GM06990 (cell line): ENCODE results near the gene CMSS1.

ENCODE experiments used
- DNase-seq: peaks from one replicate; pipeline ENCODE4 v3.0.0-alpha.2; 2011; ENCODE audit not compliant: insufficient read length; ENCODE audit errors: extremely low read depth
- H3K27me3 ChIP-seq: replicated peaks from 2 replicates; pipeline ENCODE4 v1.6.0; 2011; ENCODE audit warnings: low read length; ENCODE audit not compliant: control insufficient read depth, insufficient read depth
- H3K36me3 ChIP-seq: 2 replicates; pipeline ENCODE4 v1.5.1; 2011; ENCODE audit warnings: low read length; ENCODE audit not compliant: control insufficient read depth, insufficient read depth
- H3K4me3 ChIP-seq: replicated peaks from 2 replicates; pipeline ENCODE4 v1.5.1; 2011; ENCODE audit warnings: low read depth, mild to moderate bottlenecking, control low read depth, low read length
- CTCF ChIP-seq: IDR thresholded peaks from 2 replicates; pipeline ENCODE4 v1.5.1; 2011; ENCODE audit warnings: low read length, control low read depth, mild to moderate bottlenecking, inconsistent platforms; ENCODE audit not compliant: insufficient read depth, poor library complexity, severe bottlenecking

CMSS1 gene

DNA sequence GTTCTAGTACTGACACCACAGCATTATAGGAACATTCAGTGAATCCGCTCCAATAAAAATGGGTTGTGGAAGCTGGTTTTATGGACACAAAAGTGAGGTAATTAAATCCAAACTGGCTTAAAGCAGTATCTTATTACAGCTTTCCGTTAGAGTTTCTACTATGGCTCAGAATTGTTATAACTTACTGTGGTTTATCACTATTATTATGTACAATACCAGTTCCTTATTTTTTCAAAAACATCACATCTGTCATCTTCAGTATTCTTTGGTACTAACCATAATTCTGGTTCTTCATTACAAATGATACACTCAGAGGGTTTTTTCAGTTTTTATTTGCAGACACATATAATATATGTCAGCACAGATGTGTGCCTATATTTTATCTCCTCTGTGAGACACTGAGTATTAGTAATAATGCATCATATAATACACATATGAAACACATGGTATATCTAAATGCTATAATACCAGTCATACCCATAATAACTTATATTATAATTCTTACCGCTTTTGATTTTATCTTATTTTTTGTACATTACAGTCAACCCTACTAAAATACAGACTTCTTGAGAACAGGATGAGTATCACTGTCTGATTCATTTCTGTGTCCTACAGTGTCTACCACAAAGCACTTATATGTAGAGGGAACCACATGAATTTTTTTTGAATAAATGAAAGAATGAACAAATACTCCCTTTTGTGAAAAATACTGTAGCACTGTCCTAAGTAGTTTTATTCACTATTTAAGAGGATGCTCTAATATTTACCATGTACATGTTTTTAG, 39.0 kb downstream of the CMSS1 start:
- no peak for TF ChIP-seq CTCF
- no peaks in the 10 kb centered on the region for H3K27me3 ChIP-seq
- H3K4me3 ChIP-seq: no peak overlapping the region
- DNase-seq: no peak
- H3K36me3 ChIP-seq: no peaks in the 10 kb centered on the region

GRCh38 chr3:99857278-99857677, 39.6 kb downstream of the CMSS1 start:
- no peak for DNase-seq
- Histone ChIP-seq H3K36me3 (no peaks in the 10 kb centered on the region), H3K4me3 (no peak overlapping the region), H3K27me3 (no peaks in the 10 kb centered on the region)
- TF ChIP-seq CTCF: no peak

- H3K27me3 ChIP-seq: no peaks in the 10 kb centered on the region
- H3K36me3 ChIP-seq: no peaks in the 10 kb centered on the region
- H3K4me3 ChIP-seq: no peak overlapping the region
- no peak for DNase-seq
- no peak for TF ChIP-seq CTCF
These were observed 40.8 kb downstream of the CMSS1 start for GRCh38 chr3:99858469-99858868.

DNA sequence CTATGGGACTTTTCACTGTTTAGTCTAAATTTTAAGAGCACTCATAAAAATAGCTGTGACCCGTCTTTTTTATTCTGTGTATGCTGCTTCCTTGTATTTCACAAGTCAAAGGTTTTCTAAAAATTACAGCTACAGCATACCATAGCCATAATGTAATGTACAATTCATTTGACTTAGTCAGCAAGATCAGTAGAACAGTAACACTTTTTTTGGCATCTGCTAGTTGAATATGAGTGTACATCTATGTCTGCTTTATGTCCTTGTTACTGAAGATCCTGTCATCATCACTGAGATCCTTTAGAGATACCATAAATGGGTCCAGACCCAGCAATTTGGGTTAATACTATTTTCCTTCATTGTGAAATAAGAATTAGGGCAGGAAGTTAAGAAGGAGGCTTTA, 42.2 kb downstream of the CMSS1 start:
- Histone ChIP-seq H3K4me3 (no peak overlapping the region), H3K36me3 (no peaks in the 10 kb centered on the region; the same call in 1 of the 2 replicates), H3K27me3 (no peaks in the 10 kb centered on the region)
- TF ChIP-seq CTCF: no peak
- DNase-seq: no peak

DNA sequence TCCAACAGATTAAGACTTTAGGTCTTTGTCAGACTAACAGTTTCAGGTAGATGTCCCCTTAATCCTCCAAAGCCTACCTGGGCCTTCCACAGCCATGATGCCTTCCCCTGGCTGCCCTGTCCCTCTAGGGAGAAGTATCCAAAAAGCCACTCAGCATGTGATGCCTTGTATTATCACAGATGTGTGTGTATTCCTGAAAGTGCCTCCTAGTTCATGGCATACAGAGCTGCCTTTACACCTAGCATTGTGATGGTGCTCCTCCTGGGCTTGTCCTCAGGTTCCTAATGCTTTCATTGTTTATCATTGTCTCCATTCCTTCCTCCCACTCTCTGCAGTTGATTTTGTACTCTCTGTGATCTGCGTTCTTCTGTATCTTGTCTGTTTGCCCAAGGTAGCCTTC, 43.6 kb downstream of the CMSS1 start:
- H3K36me3 ChIP-seq: no peaks in the 10 kb centered on the region; the same call in 1 of the 2 replicates

More for the DNA sequence above, 43.6 kb downstream of the CMSS1 start:
- no peak for TF ChIP-seq CTCF
- H3K27me3 ChIP-seq: no peaks in the 10 kb centered on the region
- H3K4me3 ChIP-seq: no peak overlapping the region
- no peak for DNase-seq
